CD4-positive, alpha-beta T cell treated with Interleukin-10 for 1 hour (primary cell): ENCODE data around the gene DAPK2.
A peak's percentile ranks its signal among the peaks of the same experiment; 100 is the strongest.

Experiments used
- DNase-seq: peaks from one replicate; pipeline ENCODE4 v3.0.0-alpha.2; 2020

The DAPK2 gene

DNA sequence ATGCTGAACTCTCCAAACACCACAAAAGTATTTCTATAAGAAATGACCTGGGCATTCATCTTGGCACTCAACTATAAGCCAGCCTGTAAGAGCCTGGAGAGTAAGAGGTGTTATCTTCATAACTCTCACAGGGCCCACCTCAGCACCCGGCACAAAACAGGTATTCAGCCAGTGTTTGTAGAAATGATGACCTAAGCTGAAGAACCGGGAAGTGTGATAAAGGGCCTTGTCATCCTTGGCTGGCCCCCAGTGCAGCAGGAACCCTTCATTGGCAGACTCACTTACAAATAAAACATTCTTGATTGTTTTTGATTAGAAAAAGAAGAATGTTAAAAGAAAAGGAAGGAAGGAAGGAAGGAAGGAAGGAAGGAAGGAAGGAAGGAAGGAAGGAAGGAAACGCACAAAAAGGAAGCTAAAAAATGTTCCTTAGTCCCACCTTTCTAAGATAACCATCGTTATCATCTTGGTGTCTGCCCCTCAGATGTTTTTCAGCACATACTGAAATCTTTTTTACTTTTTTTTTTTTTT lies 52.1 kb downstream of the DAPK2 start:
- no peak for DNase-seq

DNA sequence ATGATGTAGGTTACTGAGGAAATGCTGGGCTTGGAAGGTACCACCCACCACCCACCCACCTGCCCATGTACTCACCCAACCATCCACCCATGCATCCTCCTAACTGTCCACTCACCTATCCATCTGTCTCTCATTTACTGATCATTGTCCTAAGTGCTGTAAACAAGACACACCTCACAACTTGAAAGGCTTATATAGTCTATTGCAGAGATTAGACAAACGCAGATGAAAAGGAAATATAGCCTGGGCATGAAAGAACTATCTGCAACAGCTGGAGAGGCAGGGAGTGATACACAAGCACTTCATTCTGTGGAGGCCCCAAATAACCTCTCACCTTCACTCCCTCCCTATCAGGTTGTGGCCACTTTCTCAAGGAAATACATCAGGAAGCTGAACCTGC lies 54.0 kb downstream of the DAPK2 start:
- no peak for DNase-seq

DNA sequence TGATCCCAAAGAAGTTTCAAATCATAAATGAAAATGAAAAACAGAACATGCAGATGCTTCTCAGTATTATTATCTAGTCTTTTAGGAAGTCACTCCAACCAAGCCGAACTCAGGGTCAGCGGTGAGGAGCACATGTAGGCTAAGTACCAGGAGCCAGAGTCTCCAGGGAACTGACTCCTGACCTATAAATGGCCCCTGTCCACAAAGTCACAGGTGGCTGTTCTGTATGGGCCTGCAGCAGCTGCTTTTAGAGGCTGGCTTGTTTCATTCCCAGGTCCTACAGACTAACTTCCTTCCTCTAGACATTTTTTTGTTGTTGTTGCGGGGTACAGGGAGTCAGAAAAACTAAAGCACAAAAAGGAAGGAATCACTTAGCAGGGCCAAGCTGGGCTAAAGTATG lies 54.6 kb downstream of the DAPK2 start:
- no peak for DNase-seq

DNA sequence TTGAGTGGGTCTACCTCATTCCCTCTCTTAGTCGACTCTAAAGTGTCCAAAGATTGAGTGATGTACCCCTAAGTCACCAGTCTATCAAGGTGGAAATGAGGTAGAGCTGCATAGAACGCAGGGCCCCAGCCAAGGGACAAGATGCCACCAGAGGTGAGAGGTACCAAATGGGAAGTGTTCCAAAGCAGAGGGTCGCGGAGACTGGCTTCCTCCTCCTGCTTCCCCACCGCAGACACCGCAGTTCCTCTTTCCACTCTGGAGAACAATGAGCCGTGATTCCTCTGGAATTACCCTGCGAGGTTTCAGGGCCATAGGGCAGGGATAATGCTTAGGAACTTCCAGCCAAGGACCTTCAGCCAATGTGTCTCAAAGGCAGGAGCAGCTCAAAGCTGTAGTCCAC lies 55.8 kb downstream of the DAPK2 start:
- DNase-seq = no peak

- DNase-seq = no peak
Observed at GRCh38 chr15:63987796-63988378, 58.4 kb downstream of the DAPK2 start.

DNA sequence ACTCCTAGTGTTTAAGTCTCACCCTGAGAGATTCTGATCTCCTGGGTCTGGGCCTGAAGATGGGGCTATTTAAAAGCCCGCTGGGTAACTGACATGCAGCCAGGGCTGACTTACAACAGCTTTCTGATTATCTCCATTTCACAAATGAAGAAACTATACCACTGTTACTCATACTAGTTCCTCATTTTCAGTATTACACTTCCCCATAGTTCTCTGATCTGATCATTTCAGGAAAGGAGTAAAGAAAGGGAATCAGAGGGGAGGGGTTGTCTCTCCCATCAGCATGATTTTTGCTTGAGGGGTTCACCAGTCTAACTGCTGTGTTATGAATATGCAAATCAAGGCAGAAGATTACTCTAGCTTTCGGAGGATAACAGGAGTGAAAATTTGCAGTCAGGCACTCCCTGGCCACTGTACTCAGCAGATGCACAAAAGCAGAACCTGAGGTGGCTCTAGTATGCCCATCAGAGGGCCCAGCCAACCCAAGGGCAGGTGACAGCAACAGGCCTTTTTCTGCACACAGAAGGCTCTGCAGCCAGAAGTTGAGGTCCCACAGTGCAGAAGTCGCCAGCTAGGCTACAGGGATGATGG lies 59.4 kb downstream of the DAPK2 start:
- DNase-seq = no peak

DNA sequence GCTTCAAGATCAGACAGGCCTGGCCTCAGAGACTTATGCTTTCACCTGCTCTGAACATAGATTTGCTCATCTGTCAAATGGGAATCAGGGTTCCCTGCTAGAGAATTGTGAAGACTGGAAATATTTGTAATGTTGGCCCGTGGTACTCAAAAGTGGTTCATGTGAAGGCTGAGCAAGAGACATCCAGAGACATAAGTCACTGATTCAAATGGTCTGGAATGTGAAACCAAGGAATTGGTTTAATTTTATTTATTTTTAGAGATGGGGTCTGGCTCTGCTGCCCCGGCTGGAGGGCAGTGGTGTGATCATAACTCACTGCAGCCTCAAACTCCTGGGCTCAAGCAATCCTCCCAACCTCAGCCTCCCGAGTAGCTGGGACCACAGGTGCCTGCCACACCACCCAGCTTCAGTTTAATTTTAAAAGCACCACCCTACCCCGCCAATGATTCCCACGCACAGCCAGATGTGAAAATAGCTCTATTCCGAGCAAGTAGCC lies 60.1 kb downstream of the DAPK2 start:
- DNase-seq = no peak

DNA sequence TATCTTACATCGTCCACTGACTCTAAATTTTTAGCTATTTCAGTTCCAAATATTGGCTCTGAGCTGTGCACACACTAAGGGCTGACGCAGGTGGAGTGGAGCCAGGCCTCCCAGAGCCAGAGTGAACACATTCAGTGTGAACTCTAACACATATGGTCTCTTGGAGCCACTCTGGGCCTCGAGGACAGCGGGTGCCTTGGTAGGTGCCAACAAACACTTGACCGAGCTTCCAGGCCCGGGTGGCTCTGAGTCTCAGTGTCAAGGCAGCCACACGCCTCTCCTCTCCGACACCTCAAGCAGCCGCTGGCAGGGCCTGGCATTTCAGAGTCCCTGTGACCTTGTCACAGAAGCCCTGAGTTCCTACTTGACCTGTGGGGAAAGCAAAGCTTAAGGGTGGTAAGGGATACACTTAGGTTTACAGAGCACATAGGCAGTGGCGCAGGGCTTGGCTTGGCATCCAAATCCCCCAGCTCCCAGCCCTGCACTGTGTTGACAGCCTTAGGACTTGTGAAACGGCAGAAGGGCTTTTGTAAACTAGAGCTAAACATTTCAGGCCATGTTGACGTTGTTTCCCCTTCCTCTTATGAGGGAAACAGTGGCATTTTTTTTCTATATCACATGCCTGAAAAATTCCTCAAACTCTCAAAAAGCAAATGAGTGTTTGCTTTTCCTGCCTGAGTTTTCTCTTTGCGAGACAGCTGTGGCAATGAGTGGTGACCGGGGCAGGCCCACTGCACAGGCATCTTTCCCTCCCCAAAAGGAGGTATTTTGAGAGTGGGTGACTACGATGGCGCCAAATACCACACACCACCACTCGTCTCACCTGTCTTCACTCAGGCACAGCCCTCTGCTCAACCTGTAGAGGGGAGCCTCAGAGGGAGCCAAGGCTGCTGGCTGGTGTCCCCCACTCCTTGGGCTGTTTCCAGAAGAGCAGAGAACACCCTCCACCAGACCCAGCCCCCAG lies 60.8 kb downstream of the DAPK2 start:
- no peak for DNase-seq

GRCh38 chr15:63984331-63984730 lies 62.0 kb downstream of the DAPK2 start:
- no peak for DNase-seq

- DNase-seq = no peak
Observed at GRCh38 chr15:63983061-63983711, 63.1 kb downstream of the DAPK2 start.

GRCh38 chr15:63982381-63982854 lies 63.9 kb downstream of the DAPK2 start:
- DNase-seq = no peak

GRCh38 chr15:63981596-63982320 lies 64.5 kb downstream of the DAPK2 start:
- no peak for DNase-seq

DNA sequence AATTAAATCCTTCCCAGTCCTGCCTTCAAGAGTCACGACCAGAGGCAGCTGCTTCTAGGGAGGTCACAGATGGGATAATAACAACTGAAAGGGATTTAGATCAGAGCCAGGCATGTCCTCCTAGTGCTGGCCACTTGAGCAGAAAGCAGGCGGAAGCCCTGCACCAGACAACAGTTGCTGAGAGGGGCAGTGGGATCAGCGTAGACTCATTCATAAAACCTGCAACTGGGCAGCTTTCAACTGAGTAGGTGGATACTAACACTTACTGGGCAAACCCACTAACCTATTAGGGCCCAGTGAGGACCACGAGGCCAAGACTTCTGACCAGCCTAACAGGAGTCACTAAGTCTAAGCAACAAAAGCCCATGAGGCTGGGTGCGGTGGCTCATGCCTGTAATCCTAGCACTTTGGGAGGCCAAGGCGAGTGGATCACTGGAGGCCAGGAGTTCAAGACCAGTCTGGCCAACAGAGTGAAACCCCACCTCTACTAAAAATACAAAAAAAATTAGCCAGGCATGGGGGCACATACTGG lies 67.0 kb downstream of the DAPK2 start:
- no peak for DNase-seq

DNA sequence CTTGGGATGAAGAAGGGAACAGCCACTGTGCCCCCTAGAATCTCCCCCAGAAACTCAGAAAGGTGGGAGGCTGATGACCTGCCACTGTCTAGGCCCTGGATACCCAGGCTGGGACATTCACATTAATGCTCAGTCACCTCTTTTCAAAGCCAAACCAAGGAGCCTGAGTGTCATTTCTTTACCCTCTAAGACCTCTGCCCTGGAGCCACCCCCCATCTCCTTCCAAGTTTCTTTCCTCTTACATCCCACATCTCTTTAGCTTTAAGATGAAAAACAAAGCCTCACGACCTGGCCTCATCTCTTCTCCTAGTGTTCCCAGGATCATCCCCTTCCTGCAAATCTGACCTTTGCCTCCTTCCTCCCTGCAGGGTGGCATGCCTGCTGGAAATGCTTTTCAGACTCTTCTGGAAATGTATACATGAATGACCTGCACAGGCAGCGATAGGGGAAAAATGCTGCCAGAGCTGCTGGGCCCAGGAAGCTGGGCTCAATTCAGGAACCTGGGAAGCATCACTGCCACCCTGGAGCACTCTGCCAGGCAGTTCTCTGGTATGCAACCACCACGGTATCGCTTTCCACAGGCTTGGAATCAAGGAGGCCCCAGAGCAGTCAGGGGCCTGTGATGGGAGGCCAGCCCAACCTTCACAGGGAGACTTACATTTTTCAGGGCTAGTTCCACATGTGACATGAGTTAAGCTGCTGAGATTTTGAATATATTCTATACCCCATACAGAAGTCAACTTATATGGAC lies 67.6 kb downstream of the DAPK2 start:
- DNase-seq = no peak

- no peak for DNase-seq
Observed at GRCh38 chr15:63977119-63977518, 69.2 kb downstream of the DAPK2 start.

DNA sequence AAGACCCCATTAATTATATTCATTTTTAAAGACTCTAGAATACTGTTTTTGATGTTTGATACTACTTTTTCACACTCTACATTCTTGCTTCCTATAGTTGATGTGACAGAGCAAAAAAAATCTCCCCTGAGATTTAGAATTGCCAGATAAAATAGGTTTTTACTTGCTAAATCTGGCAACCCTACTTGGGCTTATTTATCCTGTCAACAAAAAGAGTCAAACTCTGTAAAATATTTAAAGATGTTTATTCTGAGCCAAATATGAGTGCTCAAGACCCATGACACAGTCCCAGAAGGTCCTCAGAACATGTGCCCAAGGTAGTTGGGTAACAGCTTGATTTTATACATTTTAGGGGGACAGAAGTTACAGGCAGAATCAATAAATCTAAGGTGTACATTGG lies 72.3 kb downstream of the DAPK2 start:
- DNase-seq = no peak

GRCh38 chr15:63973212-63974009 lies 72.9 kb downstream of the DAPK2 start:
- no peak for DNase-seq

DNA sequence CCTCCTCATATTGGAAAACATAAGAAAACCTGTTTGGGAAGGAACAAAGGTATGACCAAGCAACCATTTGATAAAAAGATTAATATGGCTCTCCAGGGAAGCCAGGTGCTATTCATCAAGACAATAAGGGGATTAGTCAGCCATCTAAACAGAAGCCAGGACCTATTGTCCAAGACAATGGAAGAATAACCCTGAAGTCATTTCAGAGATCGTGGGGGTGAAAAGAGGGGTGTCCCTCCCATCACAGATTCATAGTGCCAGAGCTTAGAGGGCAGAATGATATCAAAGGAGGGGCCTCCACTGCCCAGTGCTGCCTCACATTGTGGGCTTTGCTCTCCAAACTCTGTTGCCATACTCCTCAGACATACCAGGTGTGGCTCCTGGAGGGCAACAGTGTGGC lies 73.5 kb downstream of the DAPK2 start:
- DNase-seq = no peak

DNA sequence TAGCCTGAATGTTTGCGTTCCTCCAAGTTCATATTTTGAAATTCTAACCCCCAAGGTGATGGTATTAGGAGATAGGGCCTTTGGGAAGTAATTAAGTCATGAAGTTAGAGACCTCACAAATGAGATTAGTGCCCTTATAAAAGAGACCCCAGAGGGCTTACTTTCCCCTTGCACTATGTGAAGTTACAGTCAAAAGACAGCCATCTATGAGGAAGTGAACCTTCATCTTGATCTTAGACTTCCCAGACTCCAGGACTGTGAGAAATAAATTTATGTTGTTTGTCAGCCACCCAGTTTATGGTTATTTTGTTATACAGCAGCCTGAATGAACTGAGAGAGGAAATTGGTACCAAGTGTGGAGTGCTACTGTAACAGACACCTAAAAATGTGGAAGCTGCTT lies 74.4 kb downstream of the DAPK2 start:
- DNase-seq = no peak

DNA sequence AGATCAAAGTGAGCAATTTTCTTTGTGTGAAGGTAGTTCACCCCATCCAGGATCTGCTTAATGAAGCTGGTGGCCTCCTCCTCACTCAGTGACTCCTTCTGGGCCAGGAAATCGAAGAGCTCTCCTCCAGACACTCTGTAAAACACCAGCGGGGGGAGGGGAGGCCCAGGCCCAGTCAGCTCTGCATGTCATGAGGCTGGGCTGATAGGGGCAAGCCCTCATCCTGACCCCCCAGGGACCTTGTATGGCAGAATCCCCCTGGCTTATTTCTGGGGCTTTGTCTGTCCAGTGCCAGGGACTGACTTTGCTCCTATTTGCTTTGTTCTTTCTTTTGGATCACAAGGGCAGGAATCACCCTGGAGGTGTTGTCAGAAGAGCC lies 74.9 kb downstream of the DAPK2 start:
- DNase-seq = peak; percentile 47
